Retina (tissue), 1 donor: ENCODE data around the gene SNORC.

Source experiments
- DNase-seq: peaks from one replicate; pipeline ENCODE4 v3.0.0-alpha.2; 2016

The SNORC gene

DNA sequence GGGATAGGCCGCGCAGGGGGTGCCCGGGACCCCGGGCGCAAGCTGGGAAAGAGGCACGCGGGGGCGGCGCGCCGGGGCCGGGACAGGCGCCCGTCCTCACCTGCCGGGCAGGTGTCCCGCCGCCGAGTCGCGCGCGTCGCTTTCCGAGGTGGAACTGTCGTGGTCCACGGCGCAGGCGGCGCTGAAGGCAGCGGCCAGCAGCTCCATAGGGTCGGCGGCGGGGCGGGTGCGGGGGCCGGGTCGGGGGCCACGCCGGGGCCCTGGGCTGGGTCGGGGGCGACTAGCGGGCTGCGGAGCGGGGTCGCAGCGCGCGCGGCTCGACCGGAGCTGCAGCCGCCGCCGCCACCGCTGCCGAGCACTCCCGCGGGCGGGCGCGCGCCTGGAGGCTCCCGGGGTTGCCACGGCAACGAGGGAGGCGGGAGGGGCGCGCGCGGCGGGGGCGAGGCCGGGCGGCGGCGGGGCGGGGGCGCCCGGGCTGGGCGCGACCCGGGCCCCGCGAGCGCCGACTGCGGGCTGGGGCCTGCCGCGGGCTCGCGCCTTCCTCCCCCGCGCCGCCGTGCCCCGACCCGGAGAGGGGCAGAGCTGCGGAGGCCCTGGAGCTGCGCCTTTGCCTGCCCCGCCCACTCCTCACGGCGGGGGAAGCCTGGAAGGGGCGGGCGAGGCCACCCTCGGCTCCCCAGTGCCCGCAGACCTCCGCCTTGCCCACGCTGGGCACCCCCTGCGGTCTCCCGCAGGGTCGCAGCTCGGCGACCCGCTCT is 57.9 kb downstream of the SNORC start:
- DNase-seq: no peak
